Measurements from ENCODE around the gene PLEKHA5. TPM values are rescaled to one million over a fixed set of nuclear protein-coding genes. Genes with fewer than 3 reads are reported as not detected.
"Not testable (repeated sequence)": the region's sequence is repeated elsewhere in the genome, so short reads cannot be mapped to it uniquely, and the experiment has no call there.

The PLEKHA5 gene
- total and polyA plus RNA-seq, 3 experiments from 2014 or later, result 5.5 to 8.6 (median 5.7) TPM

GRCh38 chr12:19165451-19165850 is 35.9 kb downstream of the PLEKHA5 start:
- H3K4me1 ChIP-seq (ENCODE audit: insufficient read depth, low read length), result no peaks in the 10 kb centered on the region

DNA sequence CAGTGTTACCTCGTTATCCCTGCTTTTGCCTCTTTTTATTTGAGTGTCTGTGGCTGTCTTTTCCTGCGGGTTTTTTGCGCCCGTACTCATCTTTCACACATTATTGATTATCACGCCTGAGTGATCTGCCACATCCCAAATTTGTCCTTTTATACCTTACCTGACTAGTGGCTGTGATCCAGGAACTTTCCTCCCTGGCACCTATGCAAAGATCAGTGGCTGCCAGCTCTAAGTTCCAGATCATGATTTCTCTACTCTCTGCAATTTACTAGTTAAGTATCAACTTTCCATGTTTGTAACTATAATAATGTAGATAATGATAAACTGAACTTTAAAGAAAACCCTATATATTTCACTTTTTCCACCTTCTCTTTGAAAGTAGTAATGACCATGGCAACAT is 36.9 kb downstream of the PLEKHA5 start:
- CTCF ChIA-PET, result interaction anchor here (1.4 kb wide), 1 partner anchor 8 kb away, joined by 3 read pairs; no protein-coding TSS in a partner anchor
- no peak overlapping the region for H3K27ac Mint-ChIP-seq

More at GRCh38 chr12:19165451-19165850, 35.9 kb downstream of the PLEKHA5 start:
- CTCF ChIA-PET, result no interaction called here
- no peaks in the 10 kb centered on the region for H3K27me3 Mint-ChIP-seq
- Histone ChIP-seq H3K4me3 (ENCODE audit: low read length) (no peak overlapping the region), H3K36me3 (ENCODE audit: insufficient read depth, low read length) (no peaks in the 10 kb centered on the region), H3K27me3 (ENCODE audit: insufficient read depth, low read length, poor library complexity, severe bottlenecking) (no peaks in the 10 kb centered on the region), H3K27ac (ENCODE audit: low read depth, low read length) (no peak overlapping the region), H3K9me3 (ENCODE audit: low read length) (no peaks in the 10 kb centered on the region)
- no peak overlapping the region for H3K4me3 Mint-ChIP-seq
- H3K4me1 Mint-ChIP-seq, result peaks cover 5 to 7% (median 7%) of the 10 kb centered on the region in 3 donors
- H3K36me3 Mint-ChIP-seq, result peaks cover 0 to 4% (median 2%) of the 10 kb centered on the region in 3 donors
- no peaks in the 10 kb centered on the region for H3K9me3 Mint-ChIP-seq
- H3K27ac Mint-ChIP-seq, result no peak overlapping the region
- POLR2A ChIA-PET, result no interaction called here
- no peak for DNase-seq

GRCh38 chr12:19166956-19167355 is 37.4 kb downstream of the PLEKHA5 start:
- no peak overlapping the region for H3K27ac Mint-ChIP-seq
- H3K27me3 Mint-ChIP-seq, result no peaks in the 10 kb centered on the region
- no peak for DNase-seq
- Histone ChIP-seq H3K4me3 (ENCODE audit: low read length) (no peak overlapping the region), H3K4me1 (ENCODE audit: insufficient read depth, low read length) (no peaks in the 10 kb centered on the region), H3K36me3 (ENCODE audit: insufficient read depth, low read length) (no peaks in the 10 kb centered on the region), H3K27ac (ENCODE audit: low read depth, low read length) (no peak overlapping the region), H3K9me3 (ENCODE audit: low read length) (no peaks in the 10 kb centered on the region), H3K27me3 (ENCODE audit: insufficient read depth, low read length, poor library complexity, severe bottlenecking) (no peaks in the 10 kb centered on the region)
- H3K36me3 Mint-ChIP-seq, result peaks cover 0 to 4% (median 2%) of the 10 kb centered on the region in 3 donors
- H3K4me3 Mint-ChIP-seq, result no peak overlapping the region
- POLR2A ChIA-PET, result no interaction called here
- peaks cover 5 to 7% (median 7%) of the 10 kb centered on the region in 3 donors for H3K4me1 Mint-ChIP-seq
- CTCF ChIA-PET, result interaction anchor here (1.4 kb wide), 1 partner anchor 8 kb away, joined by 3 read pairs; no protein-coding TSS in a partner anchor
- no peaks in the 10 kb centered on the region for H3K9me3 Mint-ChIP-seq

More for the DNA sequence above, 36.9 kb downstream of the PLEKHA5 start:
- no peaks in the 10 kb centered on the region for H3K36me3 ChIP-seq (ENCODE audit: insufficient read depth, low read length)
- POLR2A ChIA-PET, result no interaction called here
- H3K36me3 Mint-ChIP-seq, result peaks cover 0 to 4% (median 2%) of the 10 kb centered on the region in 3 donors
- H3K4me3 ChIP-seq (ENCODE audit: low read length), result no peak overlapping the region
- no peak for DNase-seq
- H3K27me3 ChIP-seq (ENCODE audit: insufficient read depth, low read length, poor library complexity, severe bottlenecking), result no peaks in the 10 kb centered on the region
- no peaks in the 10 kb centered on the region for H3K4me1 ChIP-seq (ENCODE audit: insufficient read depth, low read length)
- H3K4me1 Mint-ChIP-seq, result peaks cover 5 to 7% (median 7%) of the 10 kb centered on the region in 3 donors
- H3K9me3 ChIP-seq (ENCODE audit: low read length), result no peaks in the 10 kb centered on the region
- H3K9me3 Mint-ChIP-seq, result no peaks in the 10 kb centered on the region
- H3K27me3 Mint-ChIP-seq, result no peaks in the 10 kb centered on the region
- no peak overlapping the region for H3K27ac ChIP-seq (ENCODE audit: low read depth, low read length)
- H3K4me3 Mint-ChIP-seq, result no peak overlapping the region

GRCh38 chr12:19167708-19168107 is 38.2 kb downstream of the PLEKHA5 start:
- ChIA-PET POLR2A (no interaction called here), CTCF (interaction anchor here (1.4 kb wide), 1 partner anchor 9 kb away, joined by 3 read pairs; no protein-coding TSS in a partner anchor)
- no peak overlapping the region for H3K4me3 ChIP-seq (ENCODE audit: low read length)
- Mint-ChIP-seq H3K36me3 (peaks cover 0 to 4% (median 2%) of the 10 kb centered on the region in 3 donors), H3K27ac (no peak overlapping the region), H3K9me3 (no peaks in the 10 kb centered on the region), H3K4me1 (peaks cover 5 to 7% (median 7%) of the 10 kb centered on the region in 3 donors), H3K27me3 (no peaks in the 10 kb centered on the region), H3K4me3 (no peak overlapping the region)
- H3K27me3 ChIP-seq (ENCODE audit: insufficient read depth, low read length, poor library complexity, severe bottlenecking), result no peaks in the 10 kb centered on the region
- no peaks in the 10 kb centered on the region for H3K9me3 ChIP-seq (ENCODE audit: low read length)
- H3K36me3 ChIP-seq (ENCODE audit: insufficient read depth, low read length), result no peaks in the 10 kb centered on the region
- H3K4me1 ChIP-seq (ENCODE audit: insufficient read depth, low read length), result no peaks in the 10 kb centered on the region
- H3K27ac ChIP-seq (ENCODE audit: low read depth, low read length), result no peak overlapping the region
- no peak for DNase-seq

DNA sequence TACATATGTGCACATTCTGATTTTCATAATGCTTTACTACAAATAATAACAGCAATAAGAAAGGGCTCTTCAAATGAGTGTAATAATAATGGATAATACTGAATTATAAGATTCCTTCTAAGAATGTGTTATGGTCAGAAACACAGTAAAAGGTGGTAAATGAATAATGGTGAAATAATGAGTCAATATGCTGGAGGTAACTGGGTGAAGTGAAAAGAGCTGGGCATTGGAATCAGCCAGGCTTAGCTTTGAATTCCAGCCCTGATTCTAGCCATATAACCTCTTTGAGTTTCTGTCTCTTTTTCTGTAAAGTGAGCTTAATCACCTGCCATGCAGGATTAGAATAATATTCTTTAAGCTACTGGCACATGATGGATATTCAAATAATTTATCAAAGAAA is 39.1 kb downstream of the PLEKHA5 start:
- peaks cover 0 to 4% (median 1%) of the 10 kb centered on the region in 3 donors for H3K36me3 Mint-ChIP-seq
- no peak for DNase-seq
- H3K27me3 Mint-ChIP-seq, result no peaks in the 10 kb centered on the region
- no peaks in the 10 kb centered on the region for H3K36me3 ChIP-seq (ENCODE audit: insufficient read depth, low read length)
- no peak overlapping the region for H3K27ac Mint-ChIP-seq
- no peaks in the 10 kb centered on the region for H3K9me3 Mint-ChIP-seq
- H3K27me3 ChIP-seq (ENCODE audit: insufficient read depth, low read length, poor library complexity, severe bottlenecking), result no peaks in the 10 kb centered on the region
- POLR2A ChIA-PET, result no interaction called here
- no peaks in the 10 kb centered on the region for H3K4me1 ChIP-seq (ENCODE audit: insufficient read depth, low read length)
- no peak overlapping the region for H3K4me3 Mint-ChIP-seq
- no peak overlapping the region for H3K4me3 ChIP-seq (ENCODE audit: low read length)
- no peaks in the 10 kb centered on the region for H3K9me3 ChIP-seq (ENCODE audit: low read length)
- CTCF ChIA-PET, result no interaction called here
- H3K4me1 Mint-ChIP-seq, result peaks cover 5 to 7% (median 7%) of the 10 kb centered on the region in 3 donors
- H3K27ac ChIP-seq (ENCODE audit: low read depth, low read length), result no peak overlapping the region

- H3K27me3 Mint-ChIP-seq, result no peaks in the 10 kb centered on the region
- H3K4me3 ChIP-seq (ENCODE audit: low read length), result no peak overlapping the region
- ChIA-PET POLR2A (no interaction called here), CTCF (no interaction called here)
- H3K4me1 ChIP-seq (ENCODE audit: insufficient read depth, low read length), result no peaks in the 10 kb centered on the region
- H3K9me3 ChIP-seq (ENCODE audit: low read length), result no peaks in the 10 kb centered on the region
- H3K27ac ChIP-seq (ENCODE audit: low read depth, low read length), result no peak overlapping the region
- no peaks in the 10 kb centered on the region for H3K27me3 ChIP-seq (ENCODE audit: insufficient read depth, low read length, poor library complexity, severe bottlenecking)
- peaks cover 5 to 7% (median 7%) of the 10 kb centered on the region in 3 donors for H3K4me1 Mint-ChIP-seq
- no peak for DNase-seq
- no peak overlapping the region for H3K4me3 Mint-ChIP-seq
- peaks cover 0 to 4% (median 1%) of the 10 kb centered on the region in 3 donors for H3K36me3 Mint-ChIP-seq
- no peaks in the 10 kb centered on the region for H3K36me3 ChIP-seq (ENCODE audit: insufficient read depth, low read length)
- no peak overlapping the region for H3K27ac Mint-ChIP-seq
- H3K9me3 Mint-ChIP-seq, result no peaks in the 10 kb centered on the region
Observed at GRCh38 chr12:19169222-19169621, 39.7 kb downstream of the PLEKHA5 start.

DNA sequence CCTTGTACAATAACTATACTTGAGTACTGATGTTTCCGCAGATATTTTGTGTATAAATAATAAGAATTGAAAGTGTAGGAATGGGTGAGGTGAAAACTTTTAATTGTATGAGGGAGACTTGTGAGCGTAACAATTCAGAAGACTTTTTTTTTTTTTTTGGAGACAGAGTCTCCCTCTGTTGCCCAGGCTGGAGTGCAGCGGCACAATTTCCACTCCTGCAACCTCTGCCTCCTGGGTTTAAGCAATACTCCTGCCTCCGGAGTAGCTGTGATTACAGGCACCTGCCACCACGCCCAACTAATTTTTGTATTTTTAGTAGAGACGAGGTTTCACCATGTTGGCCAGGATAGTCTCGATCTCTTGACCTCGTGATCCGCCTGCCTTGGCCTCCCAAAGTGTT is 40.8 kb downstream of the PLEKHA5 start:
- H3K27me3 Mint-ChIP-seq; CTCF ChIA-PET; H3K36me3 Mint-ChIP-seq; H3K27ac Mint-ChIP-seq; H3K36me3 ChIP-seq (ENCODE audit: insufficient read depth, low read length); H3K4me3 Mint-ChIP-seq; POLR2A ChIA-PET; H3K4me1 Mint-ChIP-seq; H3K27me3 ChIP-seq (ENCODE audit: insufficient read depth, low read length, poor library complexity, severe bottlenecking); H3K4me1 ChIP-seq (ENCODE audit: insufficient read depth, low read length); H3K9me3 ChIP-seq (ENCODE audit: low read length); H3K9me3 Mint-ChIP-seq; H3K4me3 ChIP-seq (ENCODE audit: low read length); H3K27ac ChIP-seq (ENCODE audit: low read depth, low read length); DNase-seq: not testable (repeated sequence)

DNA sequence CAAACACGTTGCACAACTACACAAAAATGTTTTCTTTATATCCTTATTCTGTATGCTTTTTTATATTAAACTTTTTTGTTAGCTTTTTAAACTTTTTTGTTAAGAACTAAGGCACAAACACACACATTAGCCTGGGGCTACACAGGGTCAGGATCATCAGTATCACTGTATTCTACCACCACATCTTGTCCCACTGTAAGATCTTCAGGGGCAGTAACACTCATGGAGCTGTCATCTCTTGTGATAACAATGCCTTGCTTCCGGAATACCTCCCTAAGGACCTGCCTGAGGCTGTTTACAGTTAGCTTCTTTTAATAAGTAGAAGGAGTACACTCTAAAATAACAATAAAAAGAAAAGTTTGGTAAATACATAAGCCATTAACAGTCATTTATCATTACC is 42.2 kb downstream of the PLEKHA5 start:
- Mint-ChIP-seq H3K9me3 (no peaks in the 10 kb centered on the region), H3K36me3 (peaks cover 0 to 1% (median 0%) of the 10 kb centered on the region in 3 donors), H3K27ac (no peak overlapping the region), H3K4me1 (no peaks in the 10 kb centered on the region), H3K4me3 (no peak overlapping the region), H3K27me3 (no peaks in the 10 kb centered on the region)
- Histone ChIP-seq H3K27me3 (ENCODE audit: insufficient read depth, low read length, poor library complexity, severe bottlenecking) (no peaks in the 10 kb centered on the region), H3K36me3 (ENCODE audit: insufficient read depth, low read length) (no peaks in the 10 kb centered on the region), H3K4me1 (ENCODE audit: insufficient read depth, low read length) (no peaks in the 10 kb centered on the region), H3K27ac (ENCODE audit: low read depth, low read length) (no peak overlapping the region), H3K9me3 (ENCODE audit: low read length) (no peaks in the 10 kb centered on the region), H3K4me3 (ENCODE audit: low read length) (no peak overlapping the region)
- no peak for DNase-seq
- CTCF ChIA-PET, result interaction anchor here (1.4 kb wide), 1 partner anchor 15 kb away, joined by 3 read pairs; no protein-coding TSS in a partner anchor
- POLR2A ChIA-PET, result no interaction called here
